Ammon's horn (tissue), 1 donor: ENCODE results near the gene ZAP70.

ENCODE experiments used
- DNase-seq: peaks from one replicate; pipeline ENCODE4 v3.0.0-alpha.2; 2016; ENCODE audit warnings: low spot score

ZAP70 gene

GRCh38 chr2:97734061-97735051 lies 21.0 kb downstream of the ZAP70 start:
- no peak for DNase-seq

GRCh38 chr2:97735161-97735561 lies 21.8 kb downstream of the ZAP70 start:
- no peak for DNase-seq

GRCh38 chr2:97736185-97736584 lies 22.8 kb downstream of the ZAP70 start:
- no peak for DNase-seq

GRCh38 chr2:97736608-97737330 lies 23.4 kb downstream of the ZAP70 start:
- no peak for DNase-seq

GRCh38 chr2:97737421-97738178 lies 24.2 kb downstream of the ZAP70 start:
- DNase-seq = no peak

- no peak for DNase-seq
Observed at GRCh38 chr2:97738179-97739019, 25.0 kb downstream of the ZAP70 start.

- no peak for DNase-seq
Observed at GRCh38 chr2:97739020-97739892, 25.9 kb downstream of the ZAP70 start.

- DNase-seq = no peak
Observed at GRCh38 chr2:97739893-97740245, 26.5 kb downstream of the ZAP70 start.

GRCh38 chr2:97740590-97741182 lies 27.3 kb downstream of the ZAP70 start:
- peak; percentile 22 for DNase-seq

- DNase-seq = no peak
Observed at GRCh38 chr2:97741251-97741650, 27.9 kb downstream of the ZAP70 start.

- no peak for DNase-seq
Observed at GRCh38 chr2:97741686-97742085, 28.3 kb downstream of the ZAP70 start.

GRCh38 chr2:97742381-97742847 lies 29.0 kb downstream of the ZAP70 start:
- DNase-seq = no peak

GRCh38 chr2:97743913-97744312 lies 30.5 kb downstream of the ZAP70 start:
- no peak for DNase-seq

- DNase-seq = no peak
Observed at GRCh38 chr2:97745474-97746174, 32.2 kb downstream of the ZAP70 start.

GRCh38 chr2:97747285-97747684 lies 33.9 kb downstream of the ZAP70 start:
- no peak for DNase-seq

GRCh38 chr2:97747716-97748115 lies 34.3 kb downstream of the ZAP70 start:
- DNase-seq = no peak

GRCh38 chr2:97749581-97749980 lies 36.2 kb downstream of the ZAP70 start:
- DNase-seq = no peak

- no peak for DNase-seq
Observed at GRCh38 chr2:97750017-97750416, 36.6 kb downstream of the ZAP70 start.

GRCh38 chr2:97751752-97752151 lies 38.4 kb downstream of the ZAP70 start:
- DNase-seq = no peak
